Nephron (organoid): ENCODE measurements around the gene SPDEF.

Experiments
- H3K27ac Mint-ChIP-seq, 3 experiments: 2 replicates each; pipeline ENCODE4 v1.8.0; 2020; ENCODE audit warnings: mixed read lengths in 3 of 3, mild to moderate bottlenecking in 2 of 3, moderate library complexity in 1 of 3
- H3K27me3 Mint-ChIP-seq: 2 replicates; pipeline ENCODE4 v1.8.0; 2021; ENCODE audit warnings: low read depth, mild to moderate bottlenecking, moderate library complexity, mixed read lengths
- H3K36me3 Mint-ChIP-seq: 2 replicates; pipeline ENCODE4 v1.8.0; 2020; ENCODE audit warnings: low read depth, mixed read lengths
- H3K4me1 Mint-ChIP-seq: 2 replicates; pipeline ENCODE4 v1.8.0; 2020; ENCODE audit warnings: mixed read lengths
- H3K4me3 Mint-ChIP-seq, 3 experiments: 2 replicates each; pipeline ENCODE4 v1.8.0; 2020; ENCODE audit warnings: mild to moderate bottlenecking in 3 of 3, mixed read lengths in 3 of 3, moderate library complexity in 2 of 3
- H3K9me3 Mint-ChIP-seq: 2 replicates; pipeline ENCODE4 v1.8.0; 2020; ENCODE audit warnings: mixed read lengths
- TF ChIP-seq, protein P1 (sequence below), 3 experiments: fragments of 200-600 bp; sonication (generic); IDR thresholded peaks; one replicate each; pipeline ENCODE4 v1.5.0; 2021; ENCODE audit warnings: antibody characterized with exemption in 3 of 3; ENCODE audit not compliant: unreplicated experiment in 3 of 3

Gene SPDEF

DNA sequence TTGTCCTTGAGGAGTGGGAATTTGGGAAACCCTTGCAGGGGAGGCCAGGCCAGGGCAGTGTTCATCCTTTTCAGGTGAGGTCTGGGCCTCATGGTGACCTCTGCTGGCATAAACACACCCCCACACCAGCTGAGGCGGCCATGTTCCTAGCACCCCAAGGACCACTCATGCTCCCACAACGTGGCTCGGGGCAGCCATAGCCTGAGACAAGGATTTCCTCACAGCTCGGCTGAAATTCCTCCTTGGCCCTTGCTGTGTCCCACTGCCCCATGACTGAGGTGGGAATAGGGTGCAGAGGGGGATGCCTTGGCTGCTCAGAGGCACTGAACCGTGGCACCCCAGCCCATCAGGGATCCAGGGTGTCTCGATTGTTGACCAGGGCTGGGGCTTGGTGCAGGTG is 27.3 kb upstream of the SPDEF start:
- no peaks in the 10 kb centered on the region for H3K36me3 Mint-ChIP-seq
- no peak overlapping the region for H3K4me3 Mint-ChIP-seq
- no peaks in the 10 kb centered on the region for H3K27me3 Mint-ChIP-seq
- H3K9me3 Mint-ChIP-seq = no peaks in the 10 kb centered on the region
- TF ChIP-seq, protein P1, sequence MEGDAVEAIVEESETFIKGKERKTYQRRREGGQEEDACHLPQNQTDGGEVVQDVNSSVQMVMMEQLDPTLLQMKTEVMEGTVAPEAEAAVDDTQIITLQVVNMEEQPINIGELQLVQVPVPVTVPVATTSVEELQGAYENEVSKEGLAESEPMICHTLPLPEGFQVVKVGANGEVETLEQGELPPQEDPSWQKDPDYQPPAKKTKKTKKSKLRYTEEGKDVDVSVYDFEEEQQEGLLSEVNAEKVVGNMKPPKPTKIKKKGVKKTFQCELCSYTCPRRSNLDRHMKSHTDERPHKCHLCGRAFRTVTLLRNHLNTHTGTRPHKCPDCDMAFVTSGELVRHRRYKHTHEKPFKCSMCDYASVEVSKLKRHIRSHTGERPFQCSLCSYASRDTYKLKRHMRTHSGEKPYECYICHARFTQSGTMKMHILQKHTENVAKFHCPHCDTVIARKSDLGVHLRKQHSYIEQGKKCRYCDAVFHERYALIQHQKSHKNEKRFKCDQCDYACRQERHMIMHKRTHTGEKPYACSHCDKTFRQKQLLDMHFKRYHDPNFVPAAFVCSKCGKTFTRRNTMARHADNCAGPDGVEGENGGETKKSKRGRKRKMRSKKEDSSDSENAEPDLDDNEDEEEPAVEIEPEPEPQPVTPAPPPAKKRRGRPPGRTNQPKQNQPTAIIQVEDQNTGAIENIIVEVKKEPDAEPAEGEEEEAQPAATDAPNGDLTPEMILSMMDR (IDR thresholded peaks at IDR 0.05; ENCODE audit: unreplicated experiment in 3 of 3) = no peak
- H3K4me1 Mint-ChIP-seq = peaks cover 30% of the 10 kb centered on the region
- H3K27ac Mint-ChIP-seq = peak overlapping the region in 2 of 3 experiments; percentile 31 to 60

DNA sequence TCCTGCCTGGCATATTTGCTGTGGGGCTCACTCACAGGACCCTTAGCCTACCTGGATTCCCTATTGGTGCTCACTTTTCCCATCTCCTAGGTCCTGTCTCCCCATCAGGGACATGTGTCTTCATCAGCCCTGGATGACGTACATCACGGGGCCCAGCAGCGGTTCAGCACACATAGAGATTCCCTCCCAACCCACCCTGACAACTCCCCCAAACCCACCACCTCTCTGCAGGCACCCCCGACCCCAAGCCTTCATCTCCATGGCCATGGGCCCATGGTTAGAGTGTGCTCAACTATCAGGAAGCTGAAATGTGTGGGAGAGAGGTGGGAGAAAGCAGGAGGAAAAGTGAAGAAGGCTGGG is 25.4 kb upstream of the SPDEF start:
- Mint-ChIP-seq H3K4me3 (no peak overlapping the region), H3K9me3 (no peaks in the 10 kb centered on the region), H3K36me3 (no peaks in the 10 kb centered on the region), H3K27me3 (no peaks in the 10 kb centered on the region), H3K4me1 (peaks cover 30% of the 10 kb centered on the region), H3K27ac (peak overlapping the region; percentile 80 to 93 (median 87))
- TF ChIP-seq, protein P1 (IDR thresholded peaks at IDR 0.05; ENCODE audit: unreplicated experiment in 3 of 3) = no peak

DNA sequence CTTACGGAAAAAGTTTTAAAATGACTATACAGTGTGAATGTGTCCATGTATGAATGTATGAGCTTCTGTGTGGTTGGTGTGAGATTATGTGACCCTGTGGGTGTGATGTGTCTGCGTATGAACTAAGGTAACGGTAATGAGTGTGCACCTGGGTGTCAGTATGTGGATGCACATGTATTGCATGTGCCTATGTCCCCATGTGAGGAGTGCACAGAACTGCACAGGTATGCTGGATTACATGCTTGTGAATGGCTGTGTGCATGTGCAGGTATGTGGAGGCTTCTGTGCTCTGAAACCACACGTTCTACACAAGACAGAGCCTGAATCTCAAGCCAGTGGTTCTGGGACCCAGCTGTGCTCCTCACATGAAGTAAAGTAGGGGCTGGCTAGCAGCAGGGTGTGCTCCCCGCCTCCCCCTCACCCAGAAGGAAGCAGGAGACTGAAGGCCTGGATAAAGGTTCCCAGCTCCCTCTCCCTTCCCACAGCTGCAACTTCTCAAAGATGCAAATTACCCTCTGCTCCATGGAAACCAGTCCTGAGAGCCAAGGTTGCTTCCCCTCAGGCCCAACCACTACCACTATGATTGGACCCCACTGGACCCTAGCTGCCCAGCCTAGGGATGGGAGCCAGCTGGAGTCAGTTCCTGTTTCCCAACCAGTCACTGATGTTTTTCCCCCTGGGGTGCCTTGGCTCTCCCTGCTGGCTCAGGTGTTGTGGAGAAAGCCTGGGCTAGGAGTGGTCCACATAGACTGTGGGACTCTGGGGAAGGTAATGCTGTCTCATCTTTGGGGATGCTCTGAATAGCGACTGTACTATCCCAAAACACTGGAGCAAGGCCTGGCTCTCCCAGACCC is 24.8 kb upstream of the SPDEF start:
- no peaks in the 10 kb centered on the region for H3K9me3 Mint-ChIP-seq
- peak overlapping the region; percentile 80 to 93 (median 87) for H3K27ac Mint-ChIP-seq
- TF ChIP-seq, protein P1 (IDR thresholded peaks at IDR 0.05; ENCODE audit: unreplicated experiment in 3 of 3) = no peak
- peaks cover 30% of the 10 kb centered on the region for H3K4me1 Mint-ChIP-seq
- no peaks in the 10 kb centered on the region for H3K36me3 Mint-ChIP-seq
- H3K4me3 Mint-ChIP-seq = no peak overlapping the region
- no peaks in the 10 kb centered on the region for H3K27me3 Mint-ChIP-seq

DNA sequence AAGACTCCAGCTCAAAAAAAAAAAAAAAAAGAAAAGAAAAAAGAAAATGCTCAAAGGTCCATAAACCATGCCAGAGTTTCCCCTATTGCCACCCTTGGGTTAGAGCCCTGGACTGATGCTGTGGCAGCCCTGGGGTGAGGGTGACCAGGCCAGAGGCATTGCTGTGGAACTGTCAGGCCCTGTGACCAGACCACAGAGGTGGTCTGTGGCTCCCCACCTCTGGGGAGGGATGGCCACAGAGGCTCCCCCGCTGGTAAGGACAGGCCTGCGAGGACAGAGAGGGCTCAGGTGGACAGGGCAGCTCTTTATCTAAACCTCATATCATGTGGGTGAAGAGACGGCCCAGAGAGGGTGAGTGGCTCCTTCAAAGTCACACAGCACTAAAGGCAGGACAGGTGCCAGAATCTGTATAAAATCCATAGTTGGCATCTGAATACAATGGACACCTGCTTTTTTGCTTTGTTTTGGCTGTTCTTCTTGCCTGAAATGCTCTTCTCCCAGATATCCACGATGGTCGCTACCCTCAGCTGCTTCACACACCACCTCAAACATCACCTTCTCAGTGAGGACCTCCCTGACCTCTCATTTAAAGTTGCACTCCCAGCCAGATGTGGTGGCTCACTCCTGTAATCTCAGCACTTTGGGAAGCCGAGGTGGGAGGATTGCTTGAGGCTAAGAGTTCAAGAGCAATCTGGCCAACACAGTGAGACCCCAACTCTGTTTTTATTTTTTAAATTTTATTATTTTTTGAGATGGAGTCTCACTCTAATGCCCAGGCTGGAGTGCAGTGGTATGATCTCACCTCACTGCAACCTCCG is 22.5 kb upstream of the SPDEF start:
- Mint-ChIP-seq H3K9me3 (no peaks in the 10 kb centered on the region), H3K4me1 (peaks cover 21% of the 10 kb centered on the region), H3K36me3 (no peaks in the 10 kb centered on the region), H3K27ac (no peak overlapping the region), H3K4me3 (no peak overlapping the region), H3K27me3 (no peaks in the 10 kb centered on the region)
- TF ChIP-seq, protein P1 (IDR thresholded peaks at IDR 0.05; ENCODE audit: unreplicated experiment in 3 of 3) = no peak

DNA sequence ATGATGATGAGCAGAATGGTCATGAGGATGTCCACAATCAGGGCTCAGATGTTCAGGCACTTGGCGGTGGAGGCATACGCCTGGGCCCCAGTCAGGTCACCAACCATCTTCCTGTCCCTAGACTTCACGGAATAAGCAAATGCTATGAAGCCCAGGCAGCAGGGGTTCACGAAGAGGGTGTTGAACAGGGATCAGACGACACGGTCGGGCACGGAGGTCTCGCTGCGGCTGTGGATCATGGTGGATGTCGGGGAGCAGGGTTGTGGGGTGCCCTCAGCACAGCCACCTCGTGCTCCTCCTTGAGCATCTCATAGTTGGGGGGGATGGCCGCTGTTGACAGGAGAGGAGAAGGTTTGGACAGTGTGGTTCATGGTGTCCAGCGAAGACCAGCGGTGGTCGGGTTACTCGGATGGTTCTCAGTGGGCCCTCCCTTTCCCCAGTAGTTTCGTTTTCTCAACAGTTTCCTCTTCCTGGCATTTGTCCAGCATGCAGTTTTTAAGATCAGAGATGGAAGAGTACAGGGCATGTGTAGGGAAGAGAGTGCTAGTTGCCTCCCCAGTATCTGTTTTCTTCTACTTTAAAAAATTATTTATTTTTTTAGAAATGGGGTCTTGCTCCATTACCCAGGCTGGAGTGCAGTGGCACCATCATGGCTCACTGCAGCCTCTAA is 20.3 kb upstream of the SPDEF start:
- Mint-ChIP-seq H3K4me1 (peaks cover 20% of the 10 kb centered on the region), H3K27ac (peak overlapping the region in 2 of 3 experiments; percentile 5 to 70), H3K9me3 (no peaks in the 10 kb centered on the region), H3K4me3 (no peak overlapping the region), H3K36me3 (no peaks in the 10 kb centered on the region), H3K27me3 (peaks cover 7% of the 10 kb centered on the region)
- TF ChIP-seq, protein P1 (IDR thresholded peaks at IDR 0.05; ENCODE audit: unreplicated experiment in 3 of 3) = no peak
